Activated naive CD4-positive, alpha-beta T cell treated with anti-CD3 and anti-CD28 coated beads, Interleukin-2, amount 50 U/mL, for 72 hours (primary cell): Measurements from ENCODE around the gene ELN. TPM values are rescaled to one million over a fixed set of nuclear protein-coding genes. Genes with fewer than 3 reads are reported as not detected.
"Not testable (repeated sequence)": the region's sequence is repeated elsewhere in the genome, so short reads cannot be mapped to it uniquely, and the experiment has no call there.

Experiments used
- ATAC-seq, 2 donors: fragments of 150-1000 bp; cut with Tn5 transposase; 2 replicates each; pipeline ENCODE4 v1.10.0; 2021; ENCODE audit warnings: mild to moderate bottlenecking in 2 of 2, moderate library complexity in 2 of 2
- DNase-seq, 2 donors: peaks; one replicate each; pipeline ENCODE4 v3.0.0; 2021 to 2022; ENCODE audit warnings: low spot score in 2 of 2
- H3K27ac Mint-ChIP-seq, 2 donors: one replicate each; pipeline ENCODE4 v1.8.0; 2022; ENCODE audit warnings: mild to moderate bottlenecking in 2 of 2, mixed read lengths in 2 of 2
- H3K36me3 Mint-ChIP-seq, 2 donors: one replicate each; pipeline ENCODE4 v1.8.0; 2022; ENCODE audit warnings: mixed read lengths in 2 of 2
- H3K9me3 Mint-ChIP-seq, 2 donors: one replicate each; pipeline ENCODE4 v1.8.0; 2022; ENCODE audit warnings: mixed read lengths in 2 of 2
- total RNA-seq, 2 donors: library from RNA; stranded (reverse); gene quantifications; one replicate each; pipeline ENCODE4 v1.2.3, GENCODE V29; 2022

The ELN gene
- total RNA-seq, 2 donors from 2014 or later, result not detected

- not testable (repeated sequence) for DNase-seq, H3K9me3 Mint-ChIP-seq, H3K36me3 Mint-ChIP-seq, H3K27ac Mint-ChIP-seq, ATAC-seq
These were observed 18.6 kb downstream of the ELN start for GRCh38 chr7:74046581-74046980.

- no peaks in the 10 kb centered on the region for H3K9me3 Mint-ChIP-seq
- ATAC-seq, result no peak
- no peak overlapping the region for H3K27ac Mint-ChIP-seq
- no peak for DNase-seq
- no peaks in the 10 kb centered on the region for H3K36me3 Mint-ChIP-seq
These were observed 19.9 kb downstream of the ELN start for GRCh38 chr7:74047804-74048380.

GRCh38 chr7:74048999-74049599 lies 21.1 kb downstream of the ELN start:
- Mint-ChIP-seq H3K36me3 (no peaks in the 10 kb centered on the region), H3K9me3 (no peaks in the 10 kb centered on the region), H3K27ac (no peak overlapping the region)
- DNase-seq, result no peak
- ATAC-seq, result no peak

- H3K9me3 Mint-ChIP-seq, result no peaks in the 10 kb centered on the region
- DNase-seq, result no peak
These were observed 22.2 kb downstream of the ELN start for GRCh38 chr7:74049997-74050798.

GRCh38 chr7:74051193-74051592 lies 23.2 kb downstream of the ELN start:
- H3K27ac Mint-ChIP-seq, result no peak overlapping the region

More at GRCh38 chr7:74049997-74050798, 22.2 kb downstream of the ELN start:
- no peaks in the 10 kb centered on the region for H3K36me3 Mint-ChIP-seq
- ATAC-seq, result no peak
- no peak overlapping the region for H3K27ac Mint-ChIP-seq

GRCh38 chr7:74051629-74052410 lies 23.8 kb downstream of the ELN start:
- DNase-seq (no peak), ATAC-seq (no peak)
- Mint-ChIP-seq H3K27ac (no peak overlapping the region), H3K36me3 (no peaks in the 10 kb centered on the region), H3K9me3 (no peaks in the 10 kb centered on the region)

More at GRCh38 chr7:74051193-74051592, 23.2 kb downstream of the ELN start:
- no peaks in the 10 kb centered on the region for H3K36me3 Mint-ChIP-seq
- ATAC-seq, result no peak
- no peaks in the 10 kb centered on the region for H3K9me3 Mint-ChIP-seq
- DNase-seq, result no peak

GRCh38 chr7:74052628-74053027 lies 24.7 kb downstream of the ELN start:
- no peaks in the 10 kb centered on the region for H3K36me3 Mint-ChIP-seq
- no peak overlapping the region for H3K27ac Mint-ChIP-seq
- ATAC-seq, result no peak
- no peaks in the 10 kb centered on the region for H3K9me3 Mint-ChIP-seq
- no peak for DNase-seq

GRCh38 chr7:74053589-74054186 lies 25.7 kb downstream of the ELN start:
- no peaks in the 10 kb centered on the region for H3K36me3 Mint-ChIP-seq

GRCh38 chr7:74056096-74056915 lies 28.3 kb downstream of the ELN start:
- Mint-ChIP-seq H3K9me3 (no peaks in the 10 kb centered on the region), H3K27ac (no peak overlapping the region), H3K36me3 (no peaks in the 10 kb centered on the region)
- DNase-seq (no peak), ATAC-seq (no peak)

More at GRCh38 chr7:74053589-74054186, 25.7 kb downstream of the ELN start:
- no peak for DNase-seq
- Mint-ChIP-seq H3K27ac (no peak overlapping the region), H3K9me3 (no peaks in the 10 kb centered on the region)
- ATAC-seq, result no peak

- H3K27ac Mint-ChIP-seq, result no peak overlapping the region
- no peak for DNase-seq
- no peak for ATAC-seq
- no peaks in the 10 kb centered on the region for H3K36me3 Mint-ChIP-seq
- no peaks in the 10 kb centered on the region for H3K9me3 Mint-ChIP-seq
These were observed 29.4 kb downstream of the ELN start for GRCh38 chr7:74057216-74057925.

GRCh38 chr7:74057987-74058386 lies 30.0 kb downstream of the ELN start:
- no peak for DNase-seq
- H3K36me3 Mint-ChIP-seq, result no peaks in the 10 kb centered on the region
- ATAC-seq, result no peak
- no peaks in the 10 kb centered on the region for H3K9me3 Mint-ChIP-seq
- H3K27ac Mint-ChIP-seq, result peak overlapping the region in 1 of 2 donors; percentile 16

GRCh38 chr7:74058486-74058885 lies 30.5 kb downstream of the ELN start:
- no peaks in the 10 kb centered on the region for H3K9me3 Mint-ChIP-seq
- peak overlapping the region in 1 of 2 donors; percentile 16 for H3K27ac Mint-ChIP-seq
- ATAC-seq (no peak), DNase-seq (no peak)
- no peaks in the 10 kb centered on the region for H3K36me3 Mint-ChIP-seq

GRCh38 chr7:74059037-74059436 lies 31.1 kb downstream of the ELN start:
- Mint-ChIP-seq H3K36me3 (no peaks in the 10 kb centered on the region), H3K27ac (no peak overlapping the region), H3K9me3 (no peaks in the 10 kb centered on the region)
- DNase-seq (no peak), ATAC-seq (no peak)

- no peak for DNase-seq
- H3K9me3 Mint-ChIP-seq, result no peaks in the 10 kb centered on the region
- peak overlapping the region in 1 of 2 donors; percentile 36 for H3K27ac Mint-ChIP-seq
- H3K36me3 Mint-ChIP-seq, result no peaks in the 10 kb centered on the region
- no peak for ATAC-seq
These were observed 32.0 kb downstream of the ELN start for GRCh38 chr7:74059681-74060588.
